GM12872 (cell line): ENCODE results near the gene PDZD8.

Source experiments
- TF ChIP-seq, protein P1 (sequence below): IDR thresholded peaks from 3 replicates; pipeline ENCODE4 v1.5.1; 2011; ENCODE audit warnings: low read depth, mild to moderate bottlenecking, low read length, moderate library complexity; ENCODE audit not compliant: insufficient read depth

PDZD8 gene

DNA sequence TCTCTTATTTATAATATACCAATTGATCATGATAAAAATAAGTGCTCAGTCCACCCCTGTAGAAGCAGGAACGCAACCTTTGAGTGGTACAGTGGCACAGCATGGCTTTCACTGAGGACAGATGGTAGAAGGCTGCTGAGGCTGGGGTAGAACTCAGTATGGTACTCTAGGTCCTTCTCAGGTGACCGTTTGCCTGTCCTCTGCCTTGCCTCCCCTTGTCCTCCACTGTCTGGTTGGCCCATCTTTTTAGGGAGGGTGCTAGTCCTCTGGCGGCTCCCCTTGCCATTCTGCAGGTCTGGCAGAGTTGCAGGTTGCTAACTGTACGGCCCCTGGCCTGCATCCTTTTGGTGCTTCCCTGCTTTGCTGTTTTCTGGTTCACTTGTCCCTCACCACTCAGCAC is 107.0 kb downstream of the PDZD8 start:
- TF ChIP-seq, protein P1, sequence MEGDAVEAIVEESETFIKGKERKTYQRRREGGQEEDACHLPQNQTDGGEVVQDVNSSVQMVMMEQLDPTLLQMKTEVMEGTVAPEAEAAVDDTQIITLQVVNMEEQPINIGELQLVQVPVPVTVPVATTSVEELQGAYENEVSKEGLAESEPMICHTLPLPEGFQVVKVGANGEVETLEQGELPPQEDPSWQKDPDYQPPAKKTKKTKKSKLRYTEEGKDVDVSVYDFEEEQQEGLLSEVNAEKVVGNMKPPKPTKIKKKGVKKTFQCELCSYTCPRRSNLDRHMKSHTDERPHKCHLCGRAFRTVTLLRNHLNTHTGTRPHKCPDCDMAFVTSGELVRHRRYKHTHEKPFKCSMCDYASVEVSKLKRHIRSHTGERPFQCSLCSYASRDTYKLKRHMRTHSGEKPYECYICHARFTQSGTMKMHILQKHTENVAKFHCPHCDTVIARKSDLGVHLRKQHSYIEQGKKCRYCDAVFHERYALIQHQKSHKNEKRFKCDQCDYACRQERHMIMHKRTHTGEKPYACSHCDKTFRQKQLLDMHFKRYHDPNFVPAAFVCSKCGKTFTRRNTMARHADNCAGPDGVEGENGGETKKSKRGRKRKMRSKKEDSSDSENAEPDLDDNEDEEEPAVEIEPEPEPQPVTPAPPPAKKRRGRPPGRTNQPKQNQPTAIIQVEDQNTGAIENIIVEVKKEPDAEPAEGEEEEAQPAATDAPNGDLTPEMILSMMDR, result no peak

DNA sequence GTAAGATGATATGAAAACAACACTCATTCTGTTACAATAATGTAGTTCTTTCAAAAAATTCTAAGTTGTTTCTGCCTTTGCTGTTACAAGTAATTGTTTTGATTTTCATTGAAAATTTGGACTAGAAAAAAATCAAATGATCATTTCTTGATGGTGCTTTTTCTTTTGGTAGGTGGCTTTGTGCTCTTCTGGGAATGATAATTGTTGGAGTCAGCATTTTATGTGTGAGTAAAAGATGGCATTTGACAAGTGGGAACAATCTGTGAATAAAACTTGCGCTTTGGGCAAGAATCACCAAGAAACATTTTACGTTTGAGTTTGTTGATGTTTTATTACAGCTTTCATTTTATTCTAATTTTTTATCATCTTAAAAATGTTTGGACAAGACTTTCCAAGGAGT is 108.4 kb downstream of the PDZD8 start:
- TF ChIP-seq, protein P1, result no peak

- TF ChIP-seq, protein P1, result no peak
These were observed 108.8 kb downstream of the PDZD8 start for GRCh38 chr10:117266400-117266799.

- TF ChIP-seq, protein P1, result no peak
These were observed 110.5 kb downstream of the PDZD8 start for GRCh38 chr10:117264782-117265181.

DNA sequence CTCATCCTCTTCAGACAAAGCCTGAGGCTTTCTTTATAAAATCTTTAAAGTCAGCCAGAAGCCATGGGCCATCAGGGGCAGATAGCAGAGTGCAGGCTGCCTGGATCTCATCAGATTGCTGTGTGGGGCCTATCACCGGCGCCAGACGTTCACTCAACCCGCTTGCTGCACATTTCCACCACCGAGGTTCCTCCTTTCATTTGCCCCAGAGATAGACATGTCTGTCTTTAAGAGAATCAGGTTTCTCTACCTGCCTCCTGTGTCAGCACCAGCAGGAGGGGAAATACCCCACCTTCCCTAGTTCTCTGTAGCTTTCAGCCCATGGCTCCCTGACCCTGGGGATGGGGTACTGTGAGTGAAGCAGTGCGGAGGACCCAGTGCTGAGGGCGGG is 112.3 kb downstream of the PDZD8 start:
- TF ChIP-seq, protein P1, result no peak

DNA sequence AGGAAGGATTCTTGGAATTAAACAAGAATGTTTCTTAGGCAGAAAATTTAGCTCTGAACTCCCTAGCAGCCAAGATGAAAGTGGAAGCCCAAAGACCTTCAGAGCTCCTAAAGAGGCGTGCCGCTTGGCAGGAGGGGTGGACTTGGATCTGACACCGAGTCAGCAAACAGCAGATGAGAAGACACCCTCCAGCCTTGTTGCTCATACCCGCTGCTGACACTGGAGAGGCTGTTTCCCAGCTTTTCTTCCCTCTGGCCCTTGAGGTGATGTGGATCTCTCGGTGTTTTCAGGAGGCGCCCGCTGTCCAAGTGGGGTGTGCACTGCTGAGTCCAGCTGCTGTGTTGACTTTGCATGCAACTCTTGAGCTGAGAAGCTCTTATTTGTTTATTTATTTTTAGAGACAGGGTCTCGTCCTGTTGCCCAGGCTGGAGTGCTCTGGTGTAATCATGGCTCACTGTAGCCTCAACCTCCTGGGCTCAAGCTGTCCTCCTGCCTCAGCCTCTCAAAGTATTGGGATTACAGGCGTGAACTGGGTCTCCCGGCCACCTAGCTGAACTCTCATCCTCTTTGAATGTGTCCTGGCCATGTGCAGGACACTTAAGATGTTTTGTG is 112.8 kb downstream of the PDZD8 start:
- TF ChIP-seq, protein P1, result no peak

- TF ChIP-seq, protein P1, result no peak
These were observed 113.7 kb downstream of the PDZD8 start for GRCh38 chr10:117261501-117261900.
